Measurements from ENCODE around the gene OPA3.

- TF ChIP-seq CTCF (IDR thresholded peaks at IDR 0.05), result no peak
- no peak for TF ChIP-seq ZFX (IDR thresholded peaks at IDR 0.05; ENCODE audit: borderline replicate concordance)
Observed at GRCh38 chr19:45514376-45515051, 70.1 kb downstream of the OPA3 start.

All from 22Rv1 (cell line).